Left ventricle myocardium superior (tissue), 1 donor: ENCODE data around the gene PRKCI. TPM values are rescaled to one million over a fixed set of nuclear protein-coding genes. Genes with fewer than 3 reads are reported as not detected.
A peak's percentile ranks its signal among the peaks of the same experiment; 100 is the strongest.
"Not testable (repeated sequence)": the region's sequence is repeated elsewhere in the genome, so short reads cannot be mapped to it uniquely, and the experiment has no call there.

ENCODE experiments used
- ATAC-seq: fragments of 200-7000 bp; cut with Tn5 transposase; one replicate; pipeline ENCODE4 v1.9.1; 2020; ENCODE audit warnings: mild to moderate bottlenecking, moderate library complexity
- DNase-seq: peaks from one replicate; pipeline ENCODE4 v3.0.0-alpha.2; 2020
- intact Hi-C: fragments of 100-400 bp; cut with micrococcal nuclease; formaldehyde crosslinking; loops from one replicate; pipeline ENCODE4 v1.11.0; 2022
- total RNA-seq: library from RNA; stranded (reverse); fragmentation: NEBNext Ultra II Directional; extraction: Animal tissue kit (Norgen Biotek cat#: 25700); gene quantifications from one replicate; pipeline ENCODE4 v1.2.1, GENCODE V29; 2021
- donor health status: DM: no; HTN: yes; CAD: no; lungs with severe emphysema.

The PRKCI gene
- total RNA-seq, 1 donor from 2014 or later: 15.8 TPM

DNA sequence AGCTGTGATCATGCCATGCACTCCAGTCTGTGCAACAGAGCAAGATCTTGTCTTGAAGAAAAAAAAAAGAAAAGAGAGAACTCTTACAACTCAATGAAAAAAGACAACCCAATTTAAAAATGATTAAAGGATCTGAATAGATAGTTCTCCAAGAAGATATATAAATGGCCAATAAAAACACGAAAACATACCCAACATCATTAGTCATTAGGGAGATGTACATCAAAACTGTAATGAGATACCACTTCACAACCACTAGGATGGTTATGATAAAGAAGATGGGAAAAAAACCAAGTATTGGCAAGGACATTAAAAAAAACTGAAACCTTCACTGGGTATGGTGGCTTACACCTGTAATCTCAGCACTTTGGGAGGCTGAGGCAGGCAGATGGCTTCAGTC, 2.4 kb upstream of the PRKCI start:
- ATAC-seq (no peak), DNase-seq (no peak)
- intact Hi-C loops: no loop called here

DNA sequence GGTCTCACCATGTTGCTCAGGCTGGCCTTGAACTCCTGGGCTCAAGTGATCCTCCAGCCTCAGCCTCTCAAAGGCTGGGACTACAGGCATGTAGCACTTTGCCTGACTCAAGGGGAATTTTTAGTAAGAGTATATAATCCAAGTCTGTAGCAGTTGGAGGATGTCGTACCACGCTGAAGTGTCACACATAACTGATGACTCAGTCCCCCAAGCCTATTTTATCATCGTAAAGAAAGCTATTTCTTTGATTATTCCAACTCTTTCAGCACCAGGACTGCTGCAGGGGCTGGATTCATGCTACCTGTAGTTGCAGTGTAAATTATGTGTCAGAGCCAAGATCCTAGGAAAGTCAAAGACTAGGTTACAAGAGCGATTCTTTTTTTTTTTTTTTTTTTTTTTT, 1.4 kb upstream of the PRKCI start:
- no peak for ATAC-seq
- intact Hi-C loops: no loop called here
- DNase-seq: no peak

DNA sequence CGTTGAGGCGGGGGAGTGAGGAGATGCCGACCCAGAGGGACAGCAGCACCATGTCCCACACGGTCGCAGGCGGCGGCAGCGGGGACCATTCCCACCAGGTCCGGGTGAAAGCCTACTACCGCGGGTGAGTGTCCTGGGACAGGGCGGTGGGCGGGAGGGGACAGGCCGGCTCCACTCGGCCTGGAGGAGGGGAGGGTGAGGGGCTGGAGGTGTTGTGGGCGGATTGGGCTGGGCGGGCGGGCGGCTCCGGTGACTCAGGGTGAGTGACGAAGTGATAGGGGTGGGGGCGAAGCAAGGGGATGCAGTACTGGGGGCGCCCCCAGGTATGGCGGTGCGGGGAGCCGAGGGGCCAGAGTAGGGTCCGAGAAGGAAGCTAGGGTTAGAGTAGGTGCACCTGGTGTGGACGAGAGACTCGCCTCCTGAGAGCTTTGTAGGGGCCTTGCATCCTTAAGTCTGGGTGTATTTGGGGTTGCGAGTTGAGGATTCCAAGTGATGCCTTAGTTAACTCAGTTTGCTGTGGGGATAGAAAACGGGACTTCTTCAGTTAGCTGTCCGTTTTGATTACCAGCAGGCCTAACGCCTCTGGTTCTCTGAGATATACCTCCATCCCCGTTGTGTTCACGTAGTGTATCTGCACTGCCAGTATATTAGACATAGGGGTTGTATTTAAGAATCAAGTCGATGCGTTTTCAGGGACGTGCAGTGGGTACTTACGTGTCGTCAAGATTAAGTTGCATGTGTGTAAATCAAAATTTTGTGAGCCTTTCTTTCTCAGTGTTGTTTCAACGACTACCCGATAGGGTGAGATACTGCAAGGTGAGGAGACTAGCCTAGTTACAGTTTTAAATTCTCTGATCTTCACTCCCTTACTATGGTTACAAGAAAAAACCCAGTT, 670 bp downstream of the PRKCI start:
- intact Hi-C loops: no loop called here
- no peak for DNase-seq
- ATAC-seq: peak; percentile 55

DNA sequence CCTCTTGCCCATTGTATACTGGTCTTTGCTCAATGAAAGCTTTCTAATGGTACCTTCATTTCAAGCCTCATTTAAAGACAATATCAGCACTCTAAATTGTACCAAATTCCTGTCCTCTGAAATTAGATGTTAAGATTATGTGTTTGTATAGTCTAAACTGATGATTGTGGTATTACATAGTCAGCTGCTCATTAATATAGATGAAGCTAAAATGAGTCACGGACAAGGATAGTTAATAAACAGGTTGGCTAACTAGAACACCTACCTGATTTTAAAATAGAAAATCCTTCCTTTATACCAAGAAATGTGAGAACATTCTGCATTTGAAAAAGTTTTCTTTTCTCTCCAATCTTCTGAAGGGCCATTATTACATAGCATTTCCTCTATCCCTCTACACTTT, 2.9 kb downstream of the PRKCI start:
- DNase-seq: no peak
- ATAC-seq: no peak

GRCh38 chr3:170226426-170226960, 4.3 kb downstream of the PRKCI start:
- no peak for ATAC-seq
- DNase-seq: no peak
- intact Hi-C loops: no loop called here

More for the DNA sequence above, 2.9 kb downstream of the PRKCI start:
- intact Hi-C loops: no loop called here

- DNase-seq (no peak), ATAC-seq (peak; percentile 18)
- intact Hi-C loops: no loop called here
These were observed 6.0 kb downstream of the PRKCI start for GRCh38 chr3:170228093-170228766.

DNA sequence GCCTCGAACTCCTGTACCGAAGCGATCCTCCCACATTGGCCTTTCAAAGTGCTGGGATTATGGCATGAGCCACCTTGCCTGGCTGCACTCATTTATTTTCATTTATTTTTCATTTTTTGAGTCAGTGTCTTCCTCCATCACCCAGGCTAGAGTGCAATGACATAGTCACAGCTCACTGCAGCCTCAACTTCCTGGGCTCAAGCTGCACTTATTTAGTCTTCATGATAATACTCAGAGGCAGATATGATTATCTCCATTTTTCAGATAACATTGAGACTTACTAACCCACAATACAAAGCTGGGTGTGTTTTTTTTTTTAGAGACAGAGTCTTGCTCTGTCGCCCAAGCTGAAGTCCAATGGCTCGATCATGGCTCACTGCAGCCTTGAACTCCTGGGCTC, 10.0 kb downstream of the PRKCI start:
- DNase-seq (no peak), ATAC-seq (no peak)
- intact Hi-C loops: no loop called here

DNA sequence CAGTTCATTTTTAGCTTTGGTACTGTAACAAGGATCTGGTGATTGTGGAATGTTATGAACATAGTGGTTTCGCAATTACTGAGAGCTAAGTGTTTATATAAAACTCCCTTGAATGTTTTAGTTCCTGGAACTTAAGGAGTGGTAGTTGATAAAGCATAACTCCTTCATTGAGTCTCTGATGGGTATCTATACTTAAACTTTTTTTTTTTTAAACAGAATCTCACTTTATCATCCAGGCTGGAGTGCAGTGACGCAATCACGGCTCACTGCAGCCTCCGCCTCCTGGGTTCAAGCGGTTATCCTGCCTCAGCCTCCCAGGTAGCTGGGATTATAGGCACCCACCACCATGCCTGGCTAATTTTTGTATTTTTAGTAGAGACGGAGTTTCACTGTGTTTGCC, 11.3 kb downstream of the PRKCI start:
- ATAC-seq (peak; percentile 50), DNase-seq (no peak)
- intact Hi-C loops: no loop called here

DNA sequence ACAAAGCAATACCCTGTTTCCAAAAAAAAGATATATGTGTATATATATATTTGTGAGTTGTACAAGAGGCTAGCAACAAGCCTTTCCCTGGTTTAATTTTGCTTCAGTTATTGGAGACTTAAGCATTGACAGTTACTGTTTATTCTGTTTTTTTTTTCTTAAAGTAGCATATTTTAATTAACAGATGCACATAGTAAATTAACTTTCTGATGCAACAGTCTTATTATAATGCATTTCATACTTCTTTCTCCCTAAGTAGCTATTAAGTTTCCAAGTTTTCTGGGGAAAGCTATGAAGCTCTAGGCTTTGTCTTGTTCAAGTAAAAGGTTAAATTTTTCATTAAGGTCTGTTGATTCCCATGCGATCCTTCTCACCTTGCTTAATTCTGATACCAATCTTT, 17.9 kb downstream of the PRKCI start:
- intact Hi-C loops: no loop called here
- DNase-seq (no peak), ATAC-seq (no peak)

DNA sequence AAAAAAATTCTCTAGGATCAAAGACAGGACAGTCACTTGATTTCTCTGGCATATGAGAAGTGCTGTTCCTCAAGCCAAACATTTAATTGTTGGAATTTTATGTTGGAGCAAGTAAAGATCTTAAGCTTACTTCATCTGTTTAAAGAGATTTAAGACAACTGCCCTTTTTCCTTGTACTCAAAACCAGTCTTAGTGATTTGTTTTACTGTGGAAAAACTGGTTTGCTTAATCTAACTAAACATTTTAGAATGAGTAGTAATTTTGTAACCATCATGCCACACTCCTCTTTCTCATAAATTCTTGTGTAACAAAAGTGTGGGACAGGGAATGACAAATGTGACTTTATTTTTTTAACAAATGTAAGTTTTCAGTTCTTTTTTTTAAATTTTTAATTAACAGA, 18.4 kb downstream of the PRKCI start:
- no peak for ATAC-seq
- intact Hi-C loops: no loop called here
- no peak for DNase-seq

- ATAC-seq (no peak), DNase-seq (no peak)
- intact Hi-C loops: no loop called here
These were observed 22.4 kb downstream of the PRKCI start for GRCh38 chr3:170244576-170244975.

DNA sequence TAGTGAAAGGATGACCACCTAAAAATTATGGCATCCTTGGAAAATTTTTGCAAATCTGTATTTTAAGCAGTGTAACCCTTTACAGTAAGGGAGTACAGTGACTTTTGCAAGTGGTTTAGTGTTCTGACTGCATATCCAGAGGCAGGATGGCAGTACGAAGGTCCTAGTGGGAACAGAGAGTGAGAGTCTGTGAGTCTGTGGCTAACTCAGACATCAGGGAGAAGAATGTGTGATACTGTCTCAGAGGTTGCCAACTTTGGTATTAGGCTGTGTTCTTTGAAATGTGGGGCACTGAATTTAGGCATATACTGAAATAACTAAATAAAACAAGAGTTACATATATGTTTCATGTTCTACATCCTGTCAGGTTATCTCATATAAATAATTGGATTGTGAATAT, 25.7 kb downstream of the PRKCI start:
- DNase-seq: no peak
- intact Hi-C loops: no loop called here
- ATAC-seq: no peak

- ATAC-seq (no peak), DNase-seq (no peak)
- intact Hi-C loops: no loop called here
These were observed 34.4 kb downstream of the PRKCI start for GRCh38 chr3:170256597-170256996.

GRCh38 chr3:170257145-170257544, 34.9 kb downstream of the PRKCI start:
- ATAC-seq (no peak), DNase-seq (no peak)
- intact Hi-C loops: no loop called here

DNA sequence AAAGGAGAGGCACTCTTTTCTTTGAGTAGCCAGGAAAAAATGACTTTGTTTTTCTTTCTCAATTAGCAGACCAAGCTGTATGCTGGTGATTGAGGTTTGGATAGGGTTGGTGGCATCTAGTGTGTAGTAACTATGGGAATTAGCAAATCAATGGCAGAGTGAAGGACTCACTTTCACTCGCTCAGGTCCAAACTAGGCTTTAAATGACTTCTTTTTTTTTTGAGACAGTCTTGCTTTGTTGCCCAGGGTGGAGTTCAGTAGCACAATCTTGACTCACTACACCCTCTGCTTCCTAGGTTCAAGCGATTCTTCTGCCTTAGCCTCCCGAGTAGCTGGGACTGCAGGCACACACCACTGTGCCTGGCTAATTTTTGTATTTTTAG, 35.9 kb downstream of the PRKCI start:
- intact Hi-C loops: no loop called here
- ATAC-seq: no peak
- DNase-seq: no peak

- DNase-seq (no peak), ATAC-seq (no peak)
- intact Hi-C loops: no loop called here
These were observed 37.7 kb downstream of the PRKCI start for GRCh38 chr3:170259907-170260306.

DNA sequence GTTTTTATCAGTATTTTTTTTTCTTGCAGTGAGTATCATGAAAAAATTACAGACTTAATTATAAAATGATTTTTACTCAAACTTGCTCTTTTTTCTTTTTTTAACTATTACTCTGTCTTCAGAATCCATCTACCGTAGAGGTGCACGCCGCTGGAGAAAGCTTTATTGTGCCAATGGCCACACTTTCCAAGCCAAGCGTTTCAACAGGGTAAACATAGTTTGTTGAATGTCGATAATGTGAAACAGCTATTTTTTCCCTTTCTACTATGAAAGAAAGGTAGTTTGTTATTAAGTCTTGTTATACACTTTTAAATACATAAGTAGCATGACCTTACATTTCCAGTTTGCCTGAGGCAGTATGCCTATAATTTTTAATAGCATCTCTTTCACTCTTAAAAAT, 45.6 kb downstream of the PRKCI start:
- intact Hi-C loops: no loop called here
- DNase-seq: no peak
- ATAC-seq: no peak

DNA sequence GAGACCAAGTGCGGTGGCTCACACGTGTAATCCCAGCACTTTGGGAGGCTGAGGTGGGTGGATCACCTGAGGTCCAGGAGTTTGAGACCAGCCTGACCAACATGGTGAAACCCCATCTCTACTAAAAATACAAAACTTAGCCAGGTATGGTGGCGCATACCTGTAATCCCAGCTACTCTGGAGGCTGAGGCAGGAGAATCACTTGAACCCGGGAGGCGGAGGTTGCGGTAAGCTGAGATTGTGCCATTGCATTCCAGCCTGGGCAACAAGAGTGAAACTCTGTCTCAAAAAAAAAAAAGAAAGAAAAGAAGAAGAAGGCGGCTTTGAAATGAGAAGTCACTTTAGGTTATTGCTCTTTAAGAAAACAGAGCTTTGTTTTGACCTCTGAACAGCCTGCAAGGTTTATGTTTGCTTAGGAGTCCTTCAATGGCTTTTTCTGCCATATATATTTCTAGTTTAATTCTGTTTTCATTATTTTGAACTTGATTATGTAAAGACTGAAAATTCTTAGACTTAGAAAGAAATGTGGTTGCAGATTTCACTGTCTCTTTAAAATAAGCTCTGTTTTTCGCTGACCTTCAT, 47.5 kb downstream of the PRKCI start:
- intact Hi-C loops, DNase-seq, ATAC-seq: not testable (repeated sequence)

DNA sequence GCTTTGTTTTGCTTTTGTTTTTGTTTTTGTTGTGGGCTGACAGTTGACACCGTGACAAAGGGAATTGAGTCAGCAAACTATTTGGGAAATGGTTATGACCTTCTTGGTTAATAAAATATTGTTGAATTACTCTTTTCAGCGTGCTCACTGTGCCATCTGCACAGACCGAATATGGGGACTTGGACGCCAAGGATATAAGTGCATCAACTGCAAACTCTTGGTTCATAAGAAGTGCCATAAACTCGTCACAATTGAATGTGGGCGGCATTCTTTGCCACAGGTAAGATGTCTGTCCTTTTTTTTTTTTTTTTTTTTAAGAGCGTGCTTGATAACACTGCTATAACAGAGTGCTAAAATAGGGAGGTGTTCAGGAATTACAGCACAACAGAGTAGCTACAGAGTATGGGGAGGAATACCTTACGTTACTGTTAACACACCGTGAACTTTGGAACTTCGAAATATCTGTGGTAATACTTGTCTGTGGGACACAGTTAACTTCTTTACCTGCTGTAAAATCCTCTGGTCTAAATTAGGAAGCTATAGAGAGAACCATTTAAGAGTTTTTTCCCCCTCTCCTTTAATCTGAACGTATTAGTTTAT, 48.2 kb downstream of the PRKCI start:
- no peak for DNase-seq
- ATAC-seq: no peak
- intact Hi-C loops: no loop called here

- intact Hi-C loops: no loop called here
- ATAC-seq: no peak
- DNase-seq: no peak
These were observed 52.4 kb downstream of the PRKCI start for GRCh38 chr3:170274641-170275040.
